Hepatocyte (in vitro differentiated cells): ENCODE results near the gene HYAL2.
A peak's percentile ranks its signal among the peaks of the same experiment; 100 is the strongest.

Experiments used
- EZH2 ChIP-seq: fragments of 200-600 bp; sonication (generic); IDR thresholded peaks from 2 replicates; pipeline ENCODE4 v1.6.1; 2016; ENCODE audit warnings: antibody characterized with exemption, mild to moderate bottlenecking, borderline replicate concordance
- EZH2phosphoT487 ChIP-seq: fragments of 200-600 bp; sonication (generic); IDR thresholded peaks from one replicate; pipeline ENCODE4 v1.6.1; 2018; ENCODE audit warnings: antibody characterized with exemption, mild to moderate bottlenecking, low read depth, moderate library complexity; ENCODE audit not compliant: unreplicated experiment, severe bottlenecking
- TF ChIP-seq, protein P1 (sequence below): fragments of 200-600 bp; sonication (generic); IDR thresholded peaks from 2 replicates; pipeline ENCODE4 v1.5.1; 2016; ENCODE audit warnings: antibody characterized with exemption, mild to moderate bottlenecking; ENCODE audit not compliant: poor library complexity

DNA sequence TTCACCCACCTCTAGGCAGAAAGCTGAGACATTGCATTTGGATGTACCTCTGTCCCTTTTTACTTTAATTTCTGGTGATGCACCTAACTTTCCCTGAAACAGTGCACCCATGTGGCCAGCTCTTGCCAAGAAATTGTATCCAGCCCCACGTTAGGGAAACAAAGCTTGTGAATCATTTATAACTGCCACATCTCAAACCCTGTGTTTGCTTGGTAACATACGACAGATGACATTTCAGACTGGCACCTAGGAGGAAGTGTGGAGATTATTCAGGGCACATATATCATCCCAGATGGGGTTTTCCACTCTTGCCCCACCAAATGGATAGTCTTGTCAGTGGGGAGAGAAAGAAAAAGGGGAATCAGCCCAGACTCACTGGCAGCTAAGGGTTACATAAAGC lies 30.2 kb upstream of the HYAL2 start:
- TF ChIP-seq EZH2phosphoT487 (no peak), EZH2 (no peak)
- TF ChIP-seq, protein P1, sequence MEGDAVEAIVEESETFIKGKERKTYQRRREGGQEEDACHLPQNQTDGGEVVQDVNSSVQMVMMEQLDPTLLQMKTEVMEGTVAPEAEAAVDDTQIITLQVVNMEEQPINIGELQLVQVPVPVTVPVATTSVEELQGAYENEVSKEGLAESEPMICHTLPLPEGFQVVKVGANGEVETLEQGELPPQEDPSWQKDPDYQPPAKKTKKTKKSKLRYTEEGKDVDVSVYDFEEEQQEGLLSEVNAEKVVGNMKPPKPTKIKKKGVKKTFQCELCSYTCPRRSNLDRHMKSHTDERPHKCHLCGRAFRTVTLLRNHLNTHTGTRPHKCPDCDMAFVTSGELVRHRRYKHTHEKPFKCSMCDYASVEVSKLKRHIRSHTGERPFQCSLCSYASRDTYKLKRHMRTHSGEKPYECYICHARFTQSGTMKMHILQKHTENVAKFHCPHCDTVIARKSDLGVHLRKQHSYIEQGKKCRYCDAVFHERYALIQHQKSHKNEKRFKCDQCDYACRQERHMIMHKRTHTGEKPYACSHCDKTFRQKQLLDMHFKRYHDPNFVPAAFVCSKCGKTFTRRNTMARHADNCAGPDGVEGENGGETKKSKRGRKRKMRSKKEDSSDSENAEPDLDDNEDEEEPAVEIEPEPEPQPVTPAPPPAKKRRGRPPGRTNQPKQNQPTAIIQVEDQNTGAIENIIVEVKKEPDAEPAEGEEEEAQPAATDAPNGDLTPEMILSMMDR: peak; percentile 28
